Measurements from ENCODE around the gene KRTAP22-1. TPM values are rescaled to one million over a fixed set of nuclear protein-coding genes. Genes with fewer than 3 reads are reported as not detected.

The KRTAP22-1 gene
- total and polyA plus RNA-seq, 2 experiments from 2014 or later, result not detected

GRCh38 chr21:30567617-30568016 is 33.3 kb upstream of the KRTAP22-1 start:
- H3K4me2 ChIP-seq, result no peak overlapping the region
- no peaks in the 10 kb centered on the region for H3K79me2 ChIP-seq (replicated peaks; ENCODE audit: insufficient read depth)
- Mint-ChIP-seq H3K27me3 (ENCODE audit: insufficient read depth, low read depth, poor library complexity) (no peaks in the 10 kb centered on the region), H3K4me3 (no peak overlapping the region), H3K9me3 (no peaks in the 10 kb centered on the region), H3K36me3 (ENCODE audit: low read depth) (no peaks in the 10 kb centered on the region), H3K4me1 (no peaks in the 10 kb centered on the region; the same call in 2 of the 3 replicates), H3K27ac (no peak overlapping the region)
- no peaks in the 10 kb centered on the region for H3K4me1 ChIP-seq (ENCODE audit: insufficient read depth)
- no peaks in the 10 kb centered on the region for H3K36me3 ChIP-seq (ENCODE audit: insufficient read depth)
- ATAC-seq (no peak), DNase-seq (ENCODE audit: low spot score) (no peak)
- H3F3A ChIP-seq (replicated peaks; ENCODE audit: low read depth), result no peaks in the 10 kb centered on the region
- no peak overlapping the region for H2AFZ ChIP-seq
- H3K9me2 ChIP-seq (ENCODE audit: insufficient read depth), result peaks cover 7% of the 10 kb centered on the region
- H3K27me3 ChIP-seq (ENCODE audit: insufficient read depth), result no peaks in the 10 kb centered on the region
- no peaks in the 10 kb centered on the region for H4K20me1 ChIP-seq (replicated peaks; ENCODE audit: insufficient read depth)
- H3K27ac ChIP-seq (ENCODE audit: low read depth), result no peak overlapping the region
- TF ChIP-seq REST (IDR thresholded peaks at IDR 0.05; ENCODE audit: unreplicated experiment), result no peak
- TF ChIP-seq ZNF462 (CRISPR knock-in tag; IDR thresholded peaks at IDR 0.05), result no peak
- TF ChIP-seq ZNF331 (CRISPR knock-in tag; IDR thresholded peaks at IDR 0.05; ENCODE audit: low read depth), result no peak
- no peak for TF ChIP-seq EZH2phosphoT487 (IDR thresholded peaks at IDR 0.05; ENCODE audit: unreplicated experiment)
- no peak for TF ChIP-seq ETS1 (IDR thresholded peaks at IDR 0.05)
- TF ChIP-seq STAT1 (IDR thresholded peaks at IDR 0.05; ENCODE audit: unreplicated experiment), result no peak
- TF ChIP-seq CTCF (conservative IDR thresholded peaks at IDR 0.05; ENCODE audit: low read depth in 2 of 2), result no peak
- no peak for TF ChIP-seq EZH2 (IDR thresholded peaks at IDR 0.05; ENCODE audit: low read depth, unreplicated experiment)
- no peak for TF ChIP-seq CREB1 (CRISPR knock-in tag; IDR thresholded peaks at IDR 0.05; ENCODE audit: low read depth)
- TF ChIP-seq ZNF114 (CRISPR knock-in tag; IDR thresholded peaks at IDR 0.05), result no peak
- no peak for TF ChIP-seq POLR2AphosphoS5 (IDR thresholded peaks at IDR 0.05; ENCODE audit: low read depth)
- no peak for TF ChIP-seq NANOG (IDR thresholded peaks at IDR 0.05; ENCODE audit: borderline replicate concordance)
- no peak overlapping the region for H3K4me3 ChIP-seq

Data from GM23338 (cell line).